Loucy (cell line): ENCODE results near the gene GARIN6.

Source experiments
- CTCF ChIP-seq: fragments of 200-600 bp; sonication (generic); conservative IDR thresholded peaks from 2 replicates; pipeline ENCODE4 v1.5.1; 2014; ENCODE audit warnings: mild to moderate bottlenecking, antibody characterized with exemption, low read length
- EZH2phosphoT487 ChIP-seq: fragments of 200-600 bp; IDR thresholded peaks from 2 replicates; pipeline ENCODE4 v1.6.1; 2018; ENCODE audit warnings: antibody characterized with exemption, mild to moderate bottlenecking, moderate library complexity, borderline replicate concordance

DNA sequence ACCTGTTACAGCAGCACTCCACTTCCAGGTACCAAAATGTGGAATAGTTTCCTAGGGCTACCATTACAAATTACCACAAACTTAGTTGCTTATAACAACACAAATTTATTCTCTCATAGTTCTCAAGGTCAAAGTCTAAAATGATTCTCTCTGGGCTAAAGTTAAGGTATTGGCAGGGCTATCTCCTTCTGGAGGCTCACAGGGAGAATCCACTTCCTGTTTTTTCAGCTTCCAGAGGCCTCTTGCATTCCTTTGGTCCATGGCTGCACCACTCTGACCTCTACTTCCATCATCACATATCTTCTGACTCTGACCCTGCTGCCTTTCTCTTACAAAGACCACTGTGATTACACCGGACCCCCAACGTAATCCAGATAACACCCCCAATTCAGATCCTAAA, 2.9 kb upstream of the GARIN6 start:
- TF ChIP-seq CTCF (no peak), EZH2phosphoT487 (no peak)
